Stomach (tissue), 4 donors: ENCODE measurements around the gene TRIM29.

ENCODE experiments used
- EP300 ChIP-seq: sonication (generic); formaldehyde crosslinking; IDR thresholded peaks from one replicate; pipeline ENCODE4 v1.6.1; 2017; ENCODE audit warnings: antibody characterized with exemption
- TF ChIP-seq, protein P1 (sequence below), 7 experiments: fragments of 450-650 bp in 4 of 7; fragments of 200-600 bp in 3 of 7; sonication (generic) in 3 of 7; IDR thresholded peaks; one replicate each; pipeline ENCODE4 v1.5.1; 2016 to 2019; ENCODE audit warnings: antibody characterized with exemption in 7 of 7, control low read depth in 2 of 7, mild to moderate bottlenecking in 1 of 7

GRCh38 chr11:120062561-120062930, 75.4 kb downstream of the TRIM29 start:
- TF ChIP-seq, protein P1, sequence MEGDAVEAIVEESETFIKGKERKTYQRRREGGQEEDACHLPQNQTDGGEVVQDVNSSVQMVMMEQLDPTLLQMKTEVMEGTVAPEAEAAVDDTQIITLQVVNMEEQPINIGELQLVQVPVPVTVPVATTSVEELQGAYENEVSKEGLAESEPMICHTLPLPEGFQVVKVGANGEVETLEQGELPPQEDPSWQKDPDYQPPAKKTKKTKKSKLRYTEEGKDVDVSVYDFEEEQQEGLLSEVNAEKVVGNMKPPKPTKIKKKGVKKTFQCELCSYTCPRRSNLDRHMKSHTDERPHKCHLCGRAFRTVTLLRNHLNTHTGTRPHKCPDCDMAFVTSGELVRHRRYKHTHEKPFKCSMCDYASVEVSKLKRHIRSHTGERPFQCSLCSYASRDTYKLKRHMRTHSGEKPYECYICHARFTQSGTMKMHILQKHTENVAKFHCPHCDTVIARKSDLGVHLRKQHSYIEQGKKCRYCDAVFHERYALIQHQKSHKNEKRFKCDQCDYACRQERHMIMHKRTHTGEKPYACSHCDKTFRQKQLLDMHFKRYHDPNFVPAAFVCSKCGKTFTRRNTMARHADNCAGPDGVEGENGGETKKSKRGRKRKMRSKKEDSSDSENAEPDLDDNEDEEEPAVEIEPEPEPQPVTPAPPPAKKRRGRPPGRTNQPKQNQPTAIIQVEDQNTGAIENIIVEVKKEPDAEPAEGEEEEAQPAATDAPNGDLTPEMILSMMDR (IDR thresholded peaks at IDR 0.05): no peak
- TF ChIP-seq EP300: no peak
